H9 (cell line): ENCODE measurements around the gene CDH22. TPM values are rescaled to one million over a fixed set of nuclear protein-coding genes. Genes with fewer than 3 reads are reported as not detected.

Experiments
- DNase-seq: peaks from one replicate; pipeline ENCODE4 v3.0.0-alpha.2; 2017
- H2AFZ ChIP-seq: one replicate; pipeline ENCODE4 v1.6.1; 2013; ENCODE audit warnings: mild to moderate bottlenecking, low read length, control low read depth, moderate library complexity
- H2AK5ac ChIP-seq: 2 replicates; pipeline ENCODE4 v1.6.1; 2013; ENCODE audit warnings: low read length, control low read depth, mixed read lengths; ENCODE audit not compliant: insufficient read length
- H2BK120ac ChIP-seq: one replicate; pipeline ENCODE4 v1.6.1; 2013; ENCODE audit warnings: low read depth, mild to moderate bottlenecking, low read length, control low read depth, inconsistent platforms; ENCODE audit not compliant: poor library complexity, severe bottlenecking
- H2BK12ac ChIP-seq: 2 replicates; pipeline ENCODE4 v1.6.1; 2013; ENCODE audit warnings: low read length, control low read depth, mixed read lengths, low read depth; ENCODE audit not compliant: insufficient read length
- H2BK15ac ChIP-seq: 2 replicates; pipeline ENCODE4 v1.6.1; 2013; ENCODE audit warnings: low read depth, low read length, control low read depth
- H2BK20ac ChIP-seq: one replicate; pipeline ENCODE4 v1.6.1; 2013; ENCODE audit warnings: low read depth, mild to moderate bottlenecking, low read length, control low read depth, inconsistent platforms; ENCODE audit not compliant: poor library complexity, severe bottlenecking
- H2BK5ac ChIP-seq: 2 replicates; pipeline ENCODE4 v1.6.1; 2013; ENCODE audit warnings: low read length, control low read depth, mixed read lengths; ENCODE audit not compliant: insufficient read length
- H3K14ac ChIP-seq: 2 replicates; pipeline ENCODE4 v1.6.1; 2013; ENCODE audit warnings: low read length, control low read depth; ENCODE audit not compliant: insufficient read depth
- H3K18ac ChIP-seq: 2 replicates; pipeline ENCODE4 v1.6.1; 2013; ENCODE audit warnings: low read depth, mild to moderate bottlenecking, mixed read lengths, low read length, control low read depth; ENCODE audit not compliant: insufficient read length
- H3K23ac ChIP-seq: 2 replicates; pipeline ENCODE4 v1.6.1; 2013; ENCODE audit warnings: low read length, control low read depth, mixed read lengths, low read depth; ENCODE audit not compliant: insufficient read length
- H3K23me2 ChIP-seq: 2 replicates; pipeline ENCODE4 v1.6.1; 2013; ENCODE audit warnings: low read depth, mild to moderate bottlenecking, mixed read lengths, low read length, control low read depth; ENCODE audit not compliant: insufficient read length, poor library complexity, severe bottlenecking
- H3K27ac ChIP-seq: 2 replicates; pipeline ENCODE4 v1.5.1; 2013; ENCODE audit warnings: low read length, control low read depth, mixed read lengths, low read depth; ENCODE audit not compliant: insufficient read length
- H3K27me3 ChIP-seq: 2 replicates; pipeline ENCODE4 v1.6.1; 2013; ENCODE audit warnings: low read length, control low read depth, inconsistent platforms; ENCODE audit not compliant: insufficient read depth
- H3K4ac ChIP-seq: 2 replicates; pipeline ENCODE4 v1.6.1; 2013; ENCODE audit warnings: low read depth, mild to moderate bottlenecking, control low read depth, inconsistent platforms, low read length, moderate library complexity
- H3K4me1 ChIP-seq: 2 replicates; pipeline ENCODE4 v1.6.1; 2013; ENCODE audit warnings: low read length, control low read depth, inconsistent platforms; ENCODE audit not compliant: insufficient read depth
- H3K4me2 ChIP-seq: 2 replicates; pipeline ENCODE4 v1.6.1; 2013; ENCODE audit warnings: low read length, control low read depth, mixed read lengths; ENCODE audit not compliant: insufficient read length, insufficient read depth
- H3K56ac ChIP-seq: 2 replicates; pipeline ENCODE4 v1.6.1; 2013; ENCODE audit warnings: low read depth, mild to moderate bottlenecking, mixed read lengths, low read length, control low read depth; ENCODE audit not compliant: insufficient read length
- H3K79me1 ChIP-seq: 2 replicates; pipeline ENCODE4 v1.6.1; 2013; ENCODE audit warnings: low read depth, mild to moderate bottlenecking, moderate library complexity, low read length, control low read depth, inconsistent platforms; ENCODE audit not compliant: insufficient read depth, poor library complexity, severe bottlenecking
- H3K79me2 ChIP-seq: 2 replicates; pipeline ENCODE4 v1.6.1; 2013; ENCODE audit warnings: low read length, control low read depth, inconsistent platforms; ENCODE audit not compliant: insufficient read depth
- H3K9ac ChIP-seq: 2 replicates; pipeline ENCODE4 v1.6.1; 2013; ENCODE audit warnings: low read length, control low read depth, mixed read lengths; ENCODE audit not compliant: insufficient read length; ENCODE audit errors: extremely low read depth
- H3K9me3 ChIP-seq: one replicate; pipeline ENCODE4 v1.6.1; 2013; ENCODE audit warnings: low read depth, low read length, inconsistent platforms; ENCODE audit not compliant: control insufficient read depth
- H3T11ph ChIP-seq: one replicate; pipeline ENCODE4 v1.6.1; 2013; ENCODE audit warnings: mild to moderate bottlenecking, low read length, control low read depth, inconsistent platforms
- H4K20me1 ChIP-seq: one replicate; pipeline ENCODE4 v1.6.1; 2013; ENCODE audit not compliant: control insufficient read depth, insufficient read length, insufficient read depth
- H4K5ac ChIP-seq: 2 replicates; pipeline ENCODE4 v1.6.1; 2013; ENCODE audit warnings: low read depth, mild to moderate bottlenecking, mixed read lengths, low read length, control low read depth; ENCODE audit not compliant: insufficient read length
- H4K8ac ChIP-seq: replicated peaks from 2 replicates; pipeline ENCODE4 v1.6.1; 2013; ENCODE audit warnings: low read length, control low read depth, mixed read lengths, low read depth; ENCODE audit not compliant: insufficient read length
- H4K91ac ChIP-seq: 2 replicates; pipeline ENCODE4 v1.6.1; 2013; ENCODE audit warnings: low read depth, mild to moderate bottlenecking, moderate library complexity, mixed read lengths, low read length, control low read depth; ENCODE audit not compliant: insufficient read length
- H3K27ac Mint-ChIP-seq, 3 experiments: 2 replicates in 2 of 3; 3 replicates in 1 of 3; pipeline ENCODE4 v1.8.0; 2020 to 2021; ENCODE audit warnings: mixed read lengths in 3 of 3, mild to moderate bottlenecking in 1 of 3, moderate library complexity in 1 of 3
- H3K27me3 Mint-ChIP-seq: 2 replicates; pipeline ENCODE4 v1.8.0; 2021; ENCODE audit warnings: low read depth, mild to moderate bottlenecking, moderate library complexity, mixed read lengths
- H3K36me3 Mint-ChIP-seq, 3 experiments: 2 replicates in 2 of 3; 3 replicates in 1 of 3; pipeline ENCODE4 v1.8.0; 2020 to 2021; ENCODE audit warnings: low read depth in 3 of 3, mixed read lengths in 3 of 3; ENCODE audit not compliant: insufficient read depth in 1 of 3
- H3K4me1 Mint-ChIP-seq, 2 experiments: 2 replicates each; pipeline ENCODE4 v1.8.0; 2020; ENCODE audit warnings: mixed read lengths in 2 of 2
- H3K4me3 Mint-ChIP-seq, 2 experiments: 2 replicates in 1 of 2; 3 replicates in 1 of 2; pipeline ENCODE4 v1.8.0; 2020 to 2021; ENCODE audit warnings: mild to moderate bottlenecking in 2 of 2, mixed read lengths in 2 of 2, moderate library complexity in 1 of 2
- H3K9me3 Mint-ChIP-seq, 2 experiments: 2 replicates in 1 of 2; 3 replicates in 1 of 2; pipeline ENCODE4 v1.8.0; 2020; ENCODE audit warnings: mild to moderate bottlenecking in 2 of 2, mixed read lengths in 2 of 2, moderate library complexity in 1 of 2
- CTCF ChIP-seq: fragments of 200-600 bp; sonication (generic); conservative IDR thresholded peaks from 3 replicates; pipeline ENCODE4 v1.8.0; 2021; ENCODE audit warnings: antibody characterized with exemption, mild to moderate bottlenecking
- WGBS: extraction: QIAGEN DNeasy Blood & Tissue Kit; methylation state at CpG from one replicate; pipeline ENCODE4 v1.1.7; 2013; ENCODE audit warnings: missing lambda C conversion rate, low lambda C conversion rate, mixed read lengths; ENCODE audit not compliant: insufficient read length; ENCODE audit errors: extremely low coverage; 5-methylcytosine and 5-hydroxymethylcytosine counted together
- total RNA-seq: library from RNA; stranded (reverse); gene quantifications from 2 replicates; pipeline ENCODE4 v1.2.1, GENCODE V29; 2021

The CDH22 gene
- total RNA-seq, 1 experiment from 2014 or later = not detected

DNA sequence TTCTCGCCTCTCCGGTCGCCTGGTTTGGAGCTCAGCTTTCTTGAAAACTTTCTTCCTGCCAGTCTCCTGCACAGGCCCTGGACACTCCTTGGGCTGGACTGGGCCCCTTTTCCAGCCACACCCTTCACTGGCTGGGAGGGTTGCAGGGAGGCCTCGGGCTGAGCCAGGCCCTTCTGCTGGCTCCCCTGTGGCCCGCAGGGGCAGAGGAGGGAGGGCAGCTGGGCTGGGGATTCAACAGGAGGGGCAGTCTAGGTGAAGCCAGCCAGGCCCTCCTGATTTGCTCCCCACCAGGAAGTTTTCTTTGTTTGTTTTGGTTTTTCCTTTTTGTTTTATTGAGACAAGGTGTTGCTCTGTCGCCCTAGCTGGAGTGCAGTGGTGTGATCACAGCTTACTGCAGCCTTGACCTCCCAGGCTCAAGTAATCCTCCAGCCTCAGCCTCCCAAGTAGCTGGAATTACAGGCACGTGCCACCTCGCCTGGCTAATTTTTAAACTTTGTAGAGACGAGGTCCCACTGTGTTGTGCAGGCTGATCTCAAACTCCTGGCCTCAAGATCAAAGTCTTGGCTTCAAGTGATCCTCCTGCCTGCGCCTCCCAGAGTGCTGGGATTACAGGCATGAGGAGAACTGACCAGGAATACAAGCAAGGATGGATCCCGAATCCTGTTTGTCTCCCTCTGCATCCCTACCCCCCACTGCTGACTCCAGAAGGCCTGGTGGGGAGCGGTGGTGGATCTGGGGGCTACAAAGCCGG is 23.5 kb upstream of the CDH22 start:
- H2BK20ac ChIP-seq = no peak overlapping the region
- no peaks in the 10 kb centered on the region for H3K9me3 Mint-ChIP-seq
- H3K4me3 Mint-ChIP-seq = no peak overlapping the region
- no peak overlapping the region for H2AFZ ChIP-seq
- no peaks in the 10 kb centered on the region for H3K79me1 ChIP-seq
- no peak overlapping the region for H4K5ac ChIP-seq
- no peak overlapping the region for H3T11ph ChIP-seq
- H3K4me2 ChIP-seq = no peak overlapping the region
- no CpG with 5 or more reads among the region's 13 CpGs for WGBS
- H2BK5ac ChIP-seq = no peak overlapping the region
- H2AK5ac ChIP-seq = no peak overlapping the region
- no peak for DNase-seq
- H3K9me3 ChIP-seq = no peaks in the 10 kb centered on the region
- H3K36me3 Mint-ChIP-seq = no peaks in the 10 kb centered on the region
- no peak overlapping the region for H2BK12ac ChIP-seq
- no peak overlapping the region for H3K27ac ChIP-seq
- H3K27me3 ChIP-seq = no peaks in the 10 kb centered on the region
- H3K18ac ChIP-seq = no peak overlapping the region
- no peak overlapping the region for H3K56ac ChIP-seq
- no peak overlapping the region; the same call in 1 of the 2 replicates for H3K14ac ChIP-seq
- peaks cover 9 to 61% of the 10 kb centered on the region in 2 experiments for H3K4me1 Mint-ChIP-seq
- peaks cover 13% of the 10 kb centered on the region for H3K27me3 Mint-ChIP-seq
- no peak overlapping the region for H2BK15ac ChIP-seq
- no peaks in the 10 kb centered on the region for H3K79me2 ChIP-seq
- no peaks in the 10 kb centered on the region for H3K23me2 ChIP-seq
- no peaks in the 10 kb centered on the region for H4K20me1 ChIP-seq
- H3K4me1 ChIP-seq = no peaks in the 10 kb centered on the region
- H4K8ac ChIP-seq = no peak overlapping the region
- H3K4ac ChIP-seq = no peak overlapping the region
- TF ChIP-seq CTCF = no peak
- H3K9ac ChIP-seq = no peak overlapping the region
- H3K27ac Mint-ChIP-seq = no peak overlapping the region
- no peak overlapping the region for H3K23ac ChIP-seq
- H4K91ac ChIP-seq = no peak overlapping the region
- H2BK120ac ChIP-seq = no peak overlapping the region
